GM12873 (cell line): ENCODE data around the gene NOD1.

Experiments used
- CTCF ChIP-seq: IDR thresholded peaks from 2 replicates; pipeline ENCODE4 v1.5.1; 2012; ENCODE audit warnings: low read depth, mild to moderate bottlenecking, moderate library complexity, low read length, control low read depth; ENCODE audit not compliant: insufficient read depth; ENCODE audit errors: missing control alignments

The NOD1 gene

GRCh38 chr7:30395676-30396075 lies 82.9 kb downstream of the NOD1 start:
- no peak for TF ChIP-seq CTCF

GRCh38 chr7:30391806-30392205 lies 86.8 kb downstream of the NOD1 start:
- no peak for TF ChIP-seq CTCF

GRCh38 chr7:30390736-30391636 lies 87.6 kb downstream of the NOD1 start:
- no peak for TF ChIP-seq CTCF

GRCh38 chr7:30389791-30390190 lies 88.8 kb downstream of the NOD1 start:
- TF ChIP-seq CTCF: no peak

- no peak for TF ChIP-seq CTCF
Measured at GRCh38 chr7:30382607-30383006, 96.0 kb downstream of the NOD1 start.

- no peak for TF ChIP-seq CTCF
Measured at GRCh38 chr7:30380294-30380693, 98.3 kb downstream of the NOD1 start.

GRCh38 chr7:30379741-30380140 lies 98.8 kb downstream of the NOD1 start:
- no peak for TF ChIP-seq CTCF
